IPS DF 6.9 (cell line): ENCODE data around the gene MAP4.

Source experiments
- DNase-seq: peaks from one replicate; pipeline ENCODE4 v3.0.0-alpha.2; 2013; ENCODE audit warnings: low read depth, low spot score
- H3K27ac ChIP-seq: one replicate; pipeline ENCODE4 v1.5.1; 2013; ENCODE audit warnings: low read length, control low read depth
- H3K27me3 ChIP-seq: 2 replicates; pipeline ENCODE4 v1.6.1; 2013; ENCODE audit warnings: mild to moderate bottlenecking, low read length; ENCODE audit not compliant: control insufficient read depth, insufficient read depth
- H3K36me3 ChIP-seq: 2 replicates; pipeline ENCODE4 v1.6.1; 2013; ENCODE audit warnings: low read length; ENCODE audit not compliant: control insufficient read depth, insufficient read depth
- H3K4me1 ChIP-seq: 2 replicates; pipeline ENCODE4 v1.6.1; 2013; ENCODE audit warnings: low read length; ENCODE audit not compliant: control insufficient read depth, insufficient read depth
- H3K4me3 ChIP-seq: 2 replicates; pipeline ENCODE4 v1.5.1; 2013; ENCODE audit warnings: mild to moderate bottlenecking, low read length
- H3K9me3 ChIP-seq: 2 replicates; pipeline ENCODE4 v1.6.1; 2013; ENCODE audit warnings: low read length, inconsistent platforms; ENCODE audit not compliant: control insufficient read depth, insufficient read depth
- WGBS: extraction: QIAGEN DNeasy Blood & Tissue Kit; methylation state at CpG from one replicate; pipeline ENCODE4 v1.1.7; 2013; ENCODE audit warnings: mixed read lengths, missing lambda C conversion rate; ENCODE audit not compliant: insufficient read length, insufficient coverage; 5-methylcytosine and 5-hydroxymethylcytosine counted together

The MAP4 gene

DNA sequence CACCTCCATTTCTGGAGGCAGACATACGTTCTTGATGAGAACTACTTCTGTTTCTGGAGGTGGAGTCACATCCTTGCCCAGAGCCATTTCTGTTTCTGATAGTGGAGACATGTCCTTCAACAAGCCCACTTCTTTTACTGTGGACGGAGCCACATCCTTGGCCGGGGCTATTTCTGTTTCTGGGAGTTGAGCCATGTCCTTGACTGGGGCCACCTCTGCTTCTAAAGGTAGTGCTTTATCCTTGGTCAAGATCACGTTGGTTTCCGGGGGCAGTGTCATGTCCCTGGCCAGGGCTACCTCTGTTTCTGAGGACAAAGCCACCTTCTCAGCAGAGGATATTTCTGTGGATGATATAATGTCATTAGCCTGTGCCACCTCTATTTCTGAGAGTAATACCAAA, 100.0 kb downstream of the MAP4 start:
- no peaks in the 10 kb centered on the region for H3K27me3 ChIP-seq
- no CpG with 5 or more reads among the region's 5 CpGs for WGBS
- no peaks in the 10 kb centered on the region for H3K9me3 ChIP-seq
- H3K4me1 ChIP-seq: no peaks in the 10 kb centered on the region
- peaks cover 3% of the 10 kb centered on the region; the same call in 1 of the 2 replicates for H3K36me3 ChIP-seq
- H3K27ac ChIP-seq: no peak overlapping the region
- no peak overlapping the region for H3K4me3 ChIP-seq
- DNase-seq: no peak

DNA sequence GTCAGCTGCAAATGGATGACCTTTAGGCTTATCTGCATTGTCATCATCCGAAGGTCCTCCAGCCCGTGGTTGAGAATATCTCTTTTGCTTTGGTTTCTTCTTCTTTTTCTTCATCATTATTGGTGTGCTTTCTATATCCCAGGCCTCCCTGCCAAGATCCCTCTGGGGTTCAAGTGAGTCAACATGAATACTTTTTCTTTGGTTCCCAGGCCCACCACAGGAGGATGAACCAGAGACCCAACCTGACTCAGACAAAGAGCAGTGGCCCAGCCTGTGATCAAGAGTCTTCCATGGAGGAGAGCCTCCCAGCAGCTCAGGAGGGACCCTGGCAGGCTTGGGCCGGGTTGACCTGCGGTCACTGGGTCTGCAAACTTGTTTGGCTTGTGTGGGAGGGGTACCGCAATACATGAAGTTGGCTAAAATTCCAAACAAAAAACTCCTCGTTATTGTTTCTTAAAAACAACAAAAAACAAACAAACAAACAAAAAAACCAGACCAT, 104.2 kb downstream of the MAP4 start:
- peaks cover 3% of the 10 kb centered on the region; the same call in 1 of the 2 replicates for H3K36me3 ChIP-seq
- no peaks in the 10 kb centered on the region for H3K27me3 ChIP-seq

GRCh38 chr3:47910777-47911440, 105.3 kb downstream of the MAP4 start:
- H3K36me3 ChIP-seq: no peaks in the 10 kb centered on the region; the same call in 1 of the 2 replicates
- no CpG with 5 or more reads among the region's 4 CpGs for WGBS
- H3K27ac ChIP-seq: no peak overlapping the region
- no peak overlapping the region for H3K4me3 ChIP-seq
- H3K9me3 ChIP-seq: no peaks in the 10 kb centered on the region
- no peaks in the 10 kb centered on the region for H3K4me1 ChIP-seq
- no peak for DNase-seq
- H3K27me3 ChIP-seq: no peaks in the 10 kb centered on the region

More for the DNA sequence above, 104.2 kb downstream of the MAP4 start:
- no peaks in the 10 kb centered on the region for H3K9me3 ChIP-seq
- DNase-seq: no peak
- H3K27ac ChIP-seq: no peak overlapping the region
- WGBS: 100% methylated on average over 1 of the region's 6 CpGs
- no peak overlapping the region for H3K4me3 ChIP-seq
- no peaks in the 10 kb centered on the region for H3K4me1 ChIP-seq

GRCh38 chr3:47910233-47910632, 106.0 kb downstream of the MAP4 start:
- no CpG with 5 or more reads among the region's 1 CpG for WGBS
- Histone ChIP-seq H3K27me3 (no peaks in the 10 kb centered on the region), H3K4me1 (no peaks in the 10 kb centered on the region), H3K27ac (no peak overlapping the region), H3K36me3 (no peaks in the 10 kb centered on the region; the same call in 1 of the 2 replicates), H3K9me3 (no peaks in the 10 kb centered on the region), H3K4me3 (no peak overlapping the region)
- DNase-seq: no peak

GRCh38 chr3:47909607-47910006, 106.6 kb downstream of the MAP4 start:
- Histone ChIP-seq H3K4me3 (no peak overlapping the region), H3K4me1 (no peaks in the 10 kb centered on the region), H3K27ac (no peak overlapping the region), H3K36me3 (no peaks in the 10 kb centered on the region; the same call in 1 of the 2 replicates), H3K9me3 (no peaks in the 10 kb centered on the region), H3K27me3 (no peaks in the 10 kb centered on the region)
- no CpG with 5 or more reads among the region's 2 CpGs for WGBS
- no peak for DNase-seq

GRCh38 chr3:47908744-47909143, 107.5 kb downstream of the MAP4 start:
- H3K4me3 ChIP-seq: no peak overlapping the region
- no peaks in the 10 kb centered on the region for H3K4me1 ChIP-seq
- no peak for DNase-seq
- WGBS: no CpG with 5 or more reads among the region's 4 CpGs
- no peaks in the 10 kb centered on the region for H3K9me3 ChIP-seq
- no peaks in the 10 kb centered on the region; the same call in 1 of the 2 replicates for H3K36me3 ChIP-seq
- no peak overlapping the region for H3K27ac ChIP-seq
- H3K27me3 ChIP-seq: no peaks in the 10 kb centered on the region

DNA sequence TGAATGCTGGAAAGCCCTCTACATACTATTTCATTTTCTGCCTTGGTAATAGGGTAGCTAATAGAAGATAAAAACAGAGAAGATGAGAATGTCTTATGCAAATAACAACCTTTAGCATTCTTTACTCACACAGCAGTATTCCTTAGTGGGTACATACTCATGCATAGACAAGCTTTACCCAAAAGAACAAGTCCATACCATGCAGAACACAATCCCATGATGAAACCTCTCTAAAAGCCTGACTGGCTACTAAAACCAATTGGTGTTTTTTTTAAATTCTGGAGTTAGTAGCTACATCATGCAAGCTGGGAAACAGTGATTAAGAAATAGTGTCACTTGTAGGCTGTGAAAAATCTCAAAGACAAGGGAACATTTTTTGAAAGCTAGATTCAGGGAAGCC, 108.4 kb downstream of the MAP4 start:
- H3K36me3 ChIP-seq: no peaks in the 10 kb centered on the region; the same call in 1 of the 2 replicates

DNA sequence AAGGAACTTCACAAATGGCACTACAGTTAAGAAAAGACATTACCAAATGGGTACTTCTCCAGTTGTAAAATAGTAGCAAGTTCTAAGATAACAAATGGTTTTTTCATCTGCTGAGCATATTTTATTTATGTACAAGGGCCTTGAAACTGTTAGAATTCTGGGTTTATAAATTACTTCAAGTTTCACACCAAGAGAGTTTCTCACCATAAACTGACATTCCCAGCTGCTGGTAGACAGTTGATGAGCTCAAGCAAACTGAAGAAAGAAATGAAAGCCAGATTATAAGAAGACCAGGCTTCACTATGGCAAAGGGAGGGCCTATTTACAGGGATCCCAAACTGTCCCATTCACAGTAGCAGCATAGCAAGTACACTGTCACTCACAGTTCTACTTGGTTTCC, 113.5 kb downstream of the MAP4 start:
- Histone ChIP-seq H3K9me3 (no peaks in the 10 kb centered on the region), H3K27me3 (no peaks in the 10 kb centered on the region), H3K4me3 (no peak overlapping the region), H3K4me1 (no peaks in the 10 kb centered on the region), H3K36me3 (no peaks in the 10 kb centered on the region), H3K27ac (no peak overlapping the region)
- no peak for DNase-seq

More for the DNA sequence above, 108.4 kb downstream of the MAP4 start:
- no peak for DNase-seq
- H3K27me3 ChIP-seq: no peaks in the 10 kb centered on the region
- no peaks in the 10 kb centered on the region for H3K4me1 ChIP-seq
- H3K27ac ChIP-seq: no peak overlapping the region
- no peaks in the 10 kb centered on the region for H3K9me3 ChIP-seq
- no peak overlapping the region for H3K4me3 ChIP-seq

DNA sequence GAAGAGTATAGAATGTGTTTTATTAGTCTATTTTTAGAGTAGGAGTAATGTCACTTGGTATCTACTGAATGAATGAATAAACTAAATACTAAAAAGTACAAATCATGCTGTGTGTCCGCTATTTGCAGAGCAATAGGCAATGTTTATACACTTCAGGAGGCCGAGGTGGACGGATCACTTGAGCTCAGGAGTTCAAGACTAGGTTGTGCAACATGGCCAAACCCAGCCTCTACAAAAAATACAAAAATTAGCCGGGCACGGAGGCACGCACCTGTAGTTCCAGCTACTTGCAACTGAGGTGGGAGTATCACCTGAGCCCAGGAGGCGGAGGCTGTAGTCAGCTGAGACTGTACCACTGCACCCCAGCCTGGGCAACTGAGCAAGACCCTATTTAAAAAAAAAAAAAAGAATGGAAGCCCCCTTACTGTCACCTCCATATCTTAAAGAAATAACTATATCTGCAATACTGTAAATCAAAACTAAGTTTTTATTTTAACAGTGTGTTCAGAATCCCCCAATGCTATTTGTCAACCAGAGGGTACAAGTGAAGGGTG, 114.9 kb downstream of the MAP4 start:
- WGBS: no CpG with 5 or more reads among the region's 7 CpGs
- H3K27me3 ChIP-seq: no peaks in the 10 kb centered on the region
- H3K36me3 ChIP-seq: no peaks in the 10 kb centered on the region
- H3K4me1 ChIP-seq: no peaks in the 10 kb centered on the region
- no peaks in the 10 kb centered on the region for H3K9me3 ChIP-seq
- no peak overlapping the region for H3K4me3 ChIP-seq
- no peak overlapping the region for H3K27ac ChIP-seq
- DNase-seq: no peak

GRCh38 chr3:47899495-47900108, 116.6 kb downstream of the MAP4 start:
- Histone ChIP-seq H3K27me3 (no peaks in the 10 kb centered on the region), H3K4me1 (no peaks in the 10 kb centered on the region), H3K27ac (no peak overlapping the region), H3K4me3 (no peak overlapping the region), H3K36me3 (no peaks in the 10 kb centered on the region), H3K9me3 (no peaks in the 10 kb centered on the region)
- no peak for DNase-seq
- no CpG with 5 or more reads among the region's 3 CpGs for WGBS
